ENCODE measurements around the gene ATP8B3.

DNA sequence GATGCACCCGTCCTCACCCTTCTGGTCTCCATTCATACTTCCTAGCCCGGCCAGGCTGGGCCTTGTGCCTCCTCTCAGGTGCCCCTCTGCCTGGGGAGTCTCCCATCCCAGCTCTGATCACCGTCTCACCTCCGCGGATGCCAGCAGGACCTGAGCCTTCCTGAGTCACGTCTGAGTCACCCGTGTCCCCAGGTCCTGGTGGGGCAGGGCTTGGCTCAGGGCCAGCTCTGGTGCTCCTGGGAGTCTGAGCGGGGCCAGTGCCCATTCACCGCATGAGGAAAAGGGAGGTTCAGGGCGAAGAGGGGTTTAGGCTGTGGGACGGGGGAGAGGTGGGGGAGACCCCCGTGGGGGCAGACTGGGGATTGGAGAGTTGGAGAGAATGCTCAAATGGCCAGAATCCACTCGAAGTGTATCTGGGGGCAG, 593 bp downstream of the ATP8B3 start:
- TF ChIP-seq, protein P1, sequence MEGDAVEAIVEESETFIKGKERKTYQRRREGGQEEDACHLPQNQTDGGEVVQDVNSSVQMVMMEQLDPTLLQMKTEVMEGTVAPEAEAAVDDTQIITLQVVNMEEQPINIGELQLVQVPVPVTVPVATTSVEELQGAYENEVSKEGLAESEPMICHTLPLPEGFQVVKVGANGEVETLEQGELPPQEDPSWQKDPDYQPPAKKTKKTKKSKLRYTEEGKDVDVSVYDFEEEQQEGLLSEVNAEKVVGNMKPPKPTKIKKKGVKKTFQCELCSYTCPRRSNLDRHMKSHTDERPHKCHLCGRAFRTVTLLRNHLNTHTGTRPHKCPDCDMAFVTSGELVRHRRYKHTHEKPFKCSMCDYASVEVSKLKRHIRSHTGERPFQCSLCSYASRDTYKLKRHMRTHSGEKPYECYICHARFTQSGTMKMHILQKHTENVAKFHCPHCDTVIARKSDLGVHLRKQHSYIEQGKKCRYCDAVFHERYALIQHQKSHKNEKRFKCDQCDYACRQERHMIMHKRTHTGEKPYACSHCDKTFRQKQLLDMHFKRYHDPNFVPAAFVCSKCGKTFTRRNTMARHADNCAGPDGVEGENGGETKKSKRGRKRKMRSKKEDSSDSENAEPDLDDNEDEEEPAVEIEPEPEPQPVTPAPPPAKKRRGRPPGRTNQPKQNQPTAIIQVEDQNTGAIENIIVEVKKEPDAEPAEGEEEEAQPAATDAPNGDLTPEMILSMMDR (IDR thresholded peaks at IDR 0.05 in 2 of 3, conservative IDR thresholded peaks at IDR 0.05 in 1 of 3; ENCODE audit: control insufficient read depth in 2 of 3, extremely low read depth in 1 of 3, insufficient read depth in 1 of 3, low read depth in 3 of 3, low read length in 3 of 3) = no peak
- no peak for TF ChIP-seq NRF1 (conservative IDR thresholded peaks at IDR 0.05; ENCODE audit: low read depth, low read length)
- TF ChIP-seq, protein P2, sequence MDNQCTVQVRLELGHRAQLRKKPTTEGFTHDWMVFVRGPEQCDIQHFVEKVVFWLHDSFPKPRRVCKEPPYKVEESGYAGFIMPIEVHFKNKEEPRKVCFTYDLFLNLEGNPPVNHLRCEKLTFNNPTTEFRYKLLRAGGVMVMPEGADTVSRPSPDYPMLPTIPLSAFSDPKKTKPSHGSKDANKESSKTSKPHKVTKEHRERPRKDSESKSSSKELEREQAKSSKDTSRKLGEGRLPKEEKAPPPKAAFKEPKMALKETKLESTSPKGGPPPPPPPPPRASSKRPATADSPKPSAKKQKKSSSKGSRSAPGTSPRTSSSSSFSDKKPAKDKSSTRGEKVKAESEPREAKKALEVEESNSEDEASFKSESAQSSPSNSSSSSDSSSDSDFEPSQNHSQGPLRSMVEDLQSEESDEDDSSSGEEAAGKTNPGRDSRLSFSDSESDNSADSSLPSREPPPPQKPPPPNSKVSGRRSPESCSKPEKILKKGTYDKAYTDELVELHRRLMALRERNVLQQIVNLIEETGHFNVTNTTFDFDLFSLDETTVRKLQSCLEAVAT (IDR thresholded peaks at IDR 0.05) = no peak
- no peak for TF ChIP-seq POLR2A (IDR thresholded peaks at IDR 0.05; ENCODE audit: low read depth, low read length)
- no peak for TF ChIP-seq CBX3 (IDR thresholded peaks at IDR 0.05; ENCODE audit: borderline replicate concordance, low read depth)
- TF ChIP-seq MXI1 (IDR thresholded peaks at IDR 0.05; ENCODE audit: low read depth, low read length) = no peak

Data from GM12878 (cell line).